ENCODE results near the gene NBAS. TPM values are rescaled to one million over a fixed set of nuclear protein-coding genes. Genes with fewer than 3 reads are reported as not detected.
A peak's percentile ranks its signal among the peaks of the same experiment; 100 is the strongest.

The NBAS gene
- total and polyA plus RNA-seq, 10 of the 15 experiments (the other 5 are each of a cell fraction or from before 2014, with no cell fraction given): 4.3 to 32.7 (median 20.8) TPM

DNA sequence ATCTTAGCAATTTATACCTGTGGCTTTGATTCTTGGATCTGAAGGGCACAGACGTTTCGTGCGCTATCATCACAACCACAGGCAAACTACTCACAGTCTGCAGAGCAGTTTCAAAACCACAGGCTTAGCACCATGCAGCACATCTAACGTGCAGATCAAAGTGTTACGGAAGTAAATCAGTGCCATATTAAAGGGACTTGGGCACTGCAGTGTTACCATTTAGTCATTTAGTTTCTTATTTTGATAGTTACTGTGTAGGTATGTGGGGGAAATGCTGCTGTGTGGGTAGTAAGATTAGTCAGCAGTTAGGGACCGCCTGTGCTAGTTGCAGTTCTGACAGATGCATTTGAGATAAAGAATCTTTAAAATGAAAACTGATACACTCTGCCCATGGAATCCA, 384.0 kb downstream of the NBAS start:
- DNase-seq (ENCODE audit: low read depth, low spot score): peak; percentile 91
- CTCF ChIA-PET: interaction anchor here (1.6 kb wide), 1 partner anchor 17 kb away, joined by 4 read pairs; no protein-coding TSS in a partner anchor
- SMC1A ChIA-PET (ENCODE audit: uncharacterized antibody, unreplicated experiment): no interaction called here
- TF ChIP-seq CHD1 (IDR thresholded peaks at IDR 0.05; ENCODE audit: low read depth, low read length): no peak
- TF ChIP-seq EP300 (IDR thresholded peaks at IDR 0.05; ENCODE audit: borderline replicate concordance in 1 of 2, control insufficient read depth in 1 of 2, low read depth in 2 of 2, low read length in 2 of 2): peak; percentile 54 to 62; a peak in 2 of 4 replicates
- TF ChIP-seq, protein P1, sequence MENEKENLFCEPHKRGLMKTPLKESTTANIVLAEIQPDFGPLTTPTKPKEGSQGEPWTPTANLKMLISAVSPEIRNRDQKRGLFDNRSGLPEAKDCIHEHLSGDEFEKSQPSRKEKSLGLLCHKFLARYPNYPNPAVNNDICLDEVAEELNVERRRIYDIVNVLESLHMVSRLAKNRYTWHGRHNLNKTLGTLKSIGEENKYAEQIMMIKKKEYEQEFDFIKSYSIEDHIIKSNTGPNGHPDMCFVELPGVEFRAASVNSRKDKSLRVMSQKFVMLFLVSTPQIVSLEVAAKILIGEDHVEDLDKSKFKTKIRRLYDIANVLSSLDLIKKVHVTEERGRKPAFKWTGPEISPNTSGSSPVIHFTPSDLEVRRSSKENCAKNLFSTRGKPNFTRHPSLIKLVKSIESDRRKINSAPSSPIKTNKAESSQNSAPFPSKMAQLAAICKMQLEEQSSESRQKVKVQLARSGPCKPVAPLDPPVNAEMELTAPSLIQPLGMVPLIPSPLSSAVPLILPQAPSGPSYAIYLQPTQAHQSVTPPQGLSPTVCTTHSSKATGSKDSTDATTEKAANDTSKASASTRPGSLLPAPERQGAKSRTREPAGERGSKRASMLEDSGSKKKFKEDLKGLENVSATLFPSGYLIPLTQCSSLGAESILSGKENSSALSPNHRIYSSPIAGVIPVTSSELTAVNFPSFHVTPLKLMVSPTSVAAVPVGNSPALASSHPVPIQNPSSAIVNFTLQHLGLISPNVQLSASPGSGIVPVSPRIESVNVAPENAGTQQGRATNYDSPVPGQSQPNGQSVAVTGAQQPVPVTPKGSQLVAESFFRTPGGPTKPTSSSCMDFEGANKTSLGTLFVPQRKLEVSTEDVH (IDR thresholded peaks at IDR 0.05; ENCODE audit: low read depth, partially characterized antibody): no peak
- TF ChIP-seq, protein P2, sequence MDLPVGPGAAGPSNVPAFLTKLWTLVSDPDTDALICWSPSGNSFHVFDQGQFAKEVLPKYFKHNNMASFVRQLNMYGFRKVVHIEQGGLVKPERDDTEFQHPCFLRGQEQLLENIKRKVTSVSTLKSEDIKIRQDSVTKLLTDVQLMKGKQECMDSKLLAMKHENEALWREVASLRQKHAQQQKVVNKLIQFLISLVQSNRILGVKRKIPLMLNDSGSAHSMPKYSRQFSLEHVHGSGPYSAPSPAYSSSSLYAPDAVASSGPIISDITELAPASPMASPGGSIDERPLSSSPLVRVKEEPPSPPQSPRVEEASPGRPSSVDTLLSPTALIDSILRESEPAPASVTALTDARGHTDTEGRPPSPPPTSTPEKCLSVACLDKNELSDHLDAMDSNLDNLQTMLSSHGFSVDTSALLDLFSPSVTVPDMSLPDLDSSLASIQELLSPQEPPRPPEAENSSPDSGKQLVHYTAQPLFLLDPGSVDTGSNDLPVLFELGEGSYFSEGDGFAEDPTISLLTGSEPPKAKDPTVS (IDR thresholded peaks at IDR 0.05; ENCODE audit: low read depth, low read length): no peak
- no peak for TF ChIP-seq CHD2 (IDR thresholded peaks at IDR 0.05; ENCODE audit: borderline replicate concordance, low read depth, low read length)
- no peak for TF ChIP-seq SREBF1 (IDR thresholded peaks at IDR 0.05; ENCODE audit: low read length)
- TF ChIP-seq, protein P3, sequence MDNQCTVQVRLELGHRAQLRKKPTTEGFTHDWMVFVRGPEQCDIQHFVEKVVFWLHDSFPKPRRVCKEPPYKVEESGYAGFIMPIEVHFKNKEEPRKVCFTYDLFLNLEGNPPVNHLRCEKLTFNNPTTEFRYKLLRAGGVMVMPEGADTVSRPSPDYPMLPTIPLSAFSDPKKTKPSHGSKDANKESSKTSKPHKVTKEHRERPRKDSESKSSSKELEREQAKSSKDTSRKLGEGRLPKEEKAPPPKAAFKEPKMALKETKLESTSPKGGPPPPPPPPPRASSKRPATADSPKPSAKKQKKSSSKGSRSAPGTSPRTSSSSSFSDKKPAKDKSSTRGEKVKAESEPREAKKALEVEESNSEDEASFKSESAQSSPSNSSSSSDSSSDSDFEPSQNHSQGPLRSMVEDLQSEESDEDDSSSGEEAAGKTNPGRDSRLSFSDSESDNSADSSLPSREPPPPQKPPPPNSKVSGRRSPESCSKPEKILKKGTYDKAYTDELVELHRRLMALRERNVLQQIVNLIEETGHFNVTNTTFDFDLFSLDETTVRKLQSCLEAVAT (IDR thresholded peaks at IDR 0.05): peak; percentile 88
- TF ChIP-seq MTA3 (IDR thresholded peaks at IDR 0.05; ENCODE audit: borderline replicate concordance, low read length): peak; percentile 98; the same call in 1 of the 2 replicates
- TF ChIP-seq ASH2L (IDR thresholded peaks at IDR 0.05; ENCODE audit: borderline replicate concordance, low read depth): no peak
- TF ChIP-seq TARDBP (IDR thresholded peaks at IDR 0.05; ENCODE audit: borderline replicate concordance): peak; percentile 70; the same call in 1 of the 2 replicates
- no peak for TF ChIP-seq KAT2A (conservative IDR thresholded peaks at IDR 0.05; ENCODE audit: control insufficient read depth, low read depth, low read length)
- TF ChIP-seq SUPT20H (IDR thresholded peaks at IDR 0.05; ENCODE audit: borderline replicate concordance, control insufficient read depth, low read depth, low read length): no peak
- TF ChIP-seq LARP7 (IDR thresholded peaks at IDR 0.05): no peak
- no peak for TF ChIP-seq NR2C2 (IDR thresholded peaks at IDR 0.05; ENCODE audit: borderline replicate concordance, control insufficient read depth, insufficient read length, low read depth)
- TF ChIP-seq ZNF24 (IDR thresholded peaks at IDR 0.05): no peak; the same call in 1 of the 2 replicates

More for the DNA sequence above, 384.0 kb downstream of the NBAS start:
- H4K20me1 ChIP-seq (ENCODE audit: control insufficient read depth, insufficient read depth): no peaks in the 10 kb centered on the region
- ChIA-PET POLR2A (no interaction called here), RAD21 (ENCODE audit: unreplicated experiment) (no interaction called here)
- H3K9me3 ChIP-seq (replicated peaks; ENCODE audit: control insufficient read depth, insufficient read depth, low read length): no peaks in the 10 kb centered on the region
- no peaks in the 10 kb centered on the region for H3K27me3 ChIP-seq (replicated peaks in 1 of 2; ENCODE audit: control insufficient read depth in 2 of 2, insufficient read depth in 2 of 2, low read length in 1 of 2)
- no TSS peak for BruUV-seq (replicated peaks)
- no peak overlapping the region for H3K4me3 ChIP-seq
- in situ Hi-C loops (cut with MboI): no loop called here
- FAIRE-seq: no peak
- under 1% methylated on average over 6 of the region's 6 CpGs for WGBS (ENCODE audit: insufficient coverage, insufficient replicate concordance, low lambda C conversion rate, missing lambda C conversion rate)
- peaks cover 13% of the 10 kb centered on the region; the same call in 1 of the 2 replicates for H3K4me1 ChIP-seq (ENCODE audit: control insufficient read depth, insufficient read depth, low read length)
- peak overlapping the region; percentile 15 for H3K4me2 ChIP-seq (ENCODE audit: control insufficient read depth, insufficient read depth)
- peak; percentile 98 for ATAC-seq
- H3K79me2 ChIP-seq (ENCODE audit: control insufficient read depth, insufficient read depth, low read length): no peaks in the 10 kb centered on the region
- H2AFZ ChIP-seq (ENCODE audit: control insufficient read depth, low read depth, low read length): no peak overlapping the region
- no peak overlapping the region for H3K9ac ChIP-seq (ENCODE audit: control insufficient read depth, insufficient read depth, low read length)
- H3K27ac ChIP-seq (ENCODE audit: control insufficient read depth, insufficient read depth): no peak overlapping the region
- intact Hi-C loops (cut with micrococcal nuclease; ENCODE audit: unreplicated experiment): no loop called here
- no peaks in the 10 kb centered on the region; a peak in 1 of 4 replicates for H3K36me3 ChIP-seq (ENCODE audit: control insufficient read depth in 2 of 2, insufficient read depth in 2 of 2, low read length in 1 of 2)

Data from GM12878 (cell line).